Measurements from ENCODE around the gene GPR150. TPM values are rescaled to one million over a fixed set of nuclear protein-coding genes. Genes with fewer than 3 reads are reported as not detected.

The GPR150 gene
- total and polyA plus RNA-seq, 10 of the 15 experiments (the other 5 are each of a cell fraction or from before 2014, with no cell fraction given), result 0.08 to 1.1 (median 0.37) TPM; not detected in 1

DNA sequence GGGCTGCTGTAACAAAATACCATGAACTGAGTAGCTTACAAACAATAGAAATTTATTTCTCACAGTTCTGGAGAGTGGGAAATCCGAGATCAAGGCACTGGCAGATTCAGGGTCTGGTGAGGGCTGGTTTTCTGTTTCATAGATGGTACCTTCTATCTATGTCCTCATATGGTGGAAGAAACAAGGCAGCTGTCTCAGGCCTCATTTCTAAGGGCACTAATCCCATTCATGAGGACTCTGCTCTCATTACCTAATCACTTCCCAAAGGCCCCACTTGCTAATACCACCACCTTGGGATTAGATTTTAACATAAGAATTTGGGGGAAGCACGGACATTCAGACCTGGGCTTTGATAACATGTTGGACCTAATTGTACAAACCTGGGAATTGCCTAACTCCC lies 40.2 kb downstream of the GPR150 start:
- Histone ChIP-seq H3K27me3 (replicated peaks in 1 of 2; ENCODE audit: control insufficient read depth in 2 of 2, insufficient read depth in 2 of 2, low read length in 1 of 2) (no peaks in the 10 kb centered on the region), H3K27ac (ENCODE audit: control insufficient read depth, insufficient read depth) (no peak overlapping the region), H3K4me3 (no peak overlapping the region), H4K20me1 (ENCODE audit: control insufficient read depth, insufficient read depth) (no peaks in the 10 kb centered on the region), H3K4me2 (ENCODE audit: control insufficient read depth, insufficient read depth) (no peak overlapping the region), H3K9me3 (replicated peaks; ENCODE audit: control insufficient read depth, insufficient read depth, low read length) (no peaks in the 10 kb centered on the region), H3K79me2 (ENCODE audit: control insufficient read depth, insufficient read depth, low read length) (no peaks in the 10 kb centered on the region), H3K36me3 (ENCODE audit: control insufficient read depth in 2 of 2, insufficient read depth in 2 of 2, low read length in 1 of 2) (no peaks in the 10 kb centered on the region), H3K4me1 (ENCODE audit: control insufficient read depth, insufficient read depth, low read length) (no peaks in the 10 kb centered on the region), H2AFZ (ENCODE audit: control insufficient read depth, low read depth, low read length) (no peak overlapping the region), H3K9ac (ENCODE audit: control insufficient read depth, insufficient read depth, low read length) (no peak overlapping the region)
- ChIA-PET SMC1A (ENCODE audit: uncharacterized antibody, unreplicated experiment) (interaction anchor here (1.0 to 2.2 kb wide), 4 partner anchors 12 to 181 kb away, joined by 3 to 8 read pairs (median 4); no protein-coding TSS in a partner anchor), CTCF (interaction anchor here (0.6 to 2.4 kb wide), 5 partner anchors 8 to 186 kb away, joined by 3 to 7 read pairs (median 3); no protein-coding TSS in a partner anchor), POLR2A (interaction anchor here (0.7 kb wide), 1 partner anchor 14 kb away, joined by 4 read pairs; the partner anchor contains the start of gene RFESD), RAD21 (ENCODE audit: unreplicated experiment) (no interaction called here)
- intact Hi-C loops (cut with micrococcal nuclease; ENCODE audit: unreplicated experiment) (no loop called here), in situ Hi-C loops (cut with MboI) (loop anchor here (5.0 kb wide), 1 partner anchor 187 kb away; no protein-coding TSS in a partner anchor)
- TF ChIP-seq HCFC1 (IDR thresholded peaks at IDR 0.05; ENCODE audit: low read length) (no peak), KDM1A (IDR thresholded peaks at IDR 0.05; ENCODE audit: borderline replicate concordance) (no peak), HDAC2 (IDR thresholded peaks at IDR 0.05) (no peak), PAX8 (IDR thresholded peaks at IDR 0.05) (no peak), SMC3 (IDR thresholded peaks at IDR 0.05; ENCODE audit: borderline replicate concordance, low read length) (no peak), ZNF274 (IDR thresholded peaks at IDR 0.05; ENCODE audit: insufficient read depth, insufficient read length) (no peak), SMARCA5 (IDR thresholded peaks at IDR 0.05) (no peak), MXI1 (IDR thresholded peaks at IDR 0.05; ENCODE audit: low read depth, low read length) (no peak), KLF5 (IDR thresholded peaks at IDR 0.05; ENCODE audit: partially characterized antibody) (no peak), RAD21 (IDR thresholded peaks at IDR 0.05; ENCODE audit: insufficient read depth, low read depth, low read length) (no peak), RBBP5 (conservative IDR thresholded peaks at IDR 0.05) (no peak)
- TF ChIP-seq, protein P1, sequence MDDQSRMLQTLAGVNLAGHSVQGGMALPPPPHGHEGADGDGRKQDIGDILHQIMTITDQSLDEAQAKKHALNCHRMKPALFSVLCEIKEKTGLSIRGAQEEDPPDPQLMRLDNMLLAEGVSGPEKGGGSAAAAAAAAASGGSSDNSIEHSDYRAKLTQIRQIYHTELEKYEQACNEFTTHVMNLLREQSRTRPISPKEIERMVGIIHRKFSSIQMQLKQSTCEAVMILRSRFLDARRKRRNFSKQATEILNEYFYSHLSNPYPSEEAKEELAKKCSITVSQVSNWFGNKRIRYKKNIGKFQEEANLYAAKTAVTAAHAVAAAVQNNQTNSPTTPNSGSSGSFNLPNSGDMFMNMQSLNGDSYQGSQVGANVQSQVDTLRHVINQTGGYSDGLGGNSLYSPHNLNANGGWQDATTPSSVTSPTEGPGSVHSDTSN (IDR thresholded peaks at IDR 0.05; ENCODE audit: insufficient replicate concordance, low read depth, low read length), result no peak
- TF ChIP-seq, protein P2, sequence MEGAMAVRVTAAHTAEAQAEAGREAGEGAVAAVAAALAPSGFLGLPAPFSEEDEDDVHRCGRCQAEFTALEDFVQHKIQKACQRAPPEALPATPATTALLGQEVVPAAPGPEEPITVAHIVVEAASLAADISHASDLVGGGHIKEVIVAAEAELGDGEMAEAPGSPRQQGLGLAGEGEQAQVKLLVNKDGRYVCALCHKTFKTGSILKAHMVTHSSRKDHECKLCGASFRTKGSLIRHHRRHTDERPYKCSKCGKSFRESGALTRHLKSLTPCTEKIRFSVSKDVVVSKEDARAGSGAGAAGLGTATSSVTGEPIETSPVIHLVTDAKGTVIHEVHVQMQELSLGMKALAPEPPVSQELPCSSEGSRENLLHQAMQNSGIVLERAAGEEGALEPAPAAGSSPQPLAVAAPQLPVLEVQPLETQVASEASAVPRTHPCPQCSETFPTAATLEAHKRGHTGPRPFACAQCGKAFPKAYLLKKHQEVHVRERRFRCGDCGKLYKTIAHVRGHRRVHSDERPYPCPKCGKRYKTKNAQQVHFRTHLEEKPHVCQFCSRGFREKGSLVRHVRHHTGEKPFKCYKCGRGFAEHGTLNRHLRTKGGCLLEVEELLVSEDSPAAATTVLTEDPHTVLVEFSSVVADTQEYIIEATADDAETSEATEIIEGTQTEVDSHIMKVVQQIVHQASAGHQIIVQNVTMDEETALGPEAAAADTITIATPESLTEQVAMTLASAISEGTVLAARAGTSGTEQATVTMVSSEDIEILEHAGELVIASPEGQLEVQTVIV (IDR thresholded peaks at IDR 0.05; ENCODE audit: borderline replicate concordance, partially characterized antibody), result no peak
- TF ChIP-seq, protein P3, sequence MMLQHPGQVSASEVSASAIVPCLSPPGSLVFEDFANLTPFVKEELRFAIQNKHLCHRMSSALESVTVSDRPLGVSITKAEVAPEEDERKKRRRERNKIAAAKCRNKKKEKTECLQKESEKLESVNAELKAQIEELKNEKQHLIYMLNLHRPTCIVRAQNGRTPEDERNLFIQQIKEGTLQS (IDR thresholded peaks at IDR 0.05; ENCODE audit: borderline replicate concordance, extremely low read depth, low read depth, low read length), result no peak
- DNase-seq (ENCODE audit: low read depth, low spot score), result no peak
- no peak for FAIRE-seq
- WGBS (ENCODE audit: insufficient coverage, insufficient replicate concordance, low lambda C conversion rate, missing lambda C conversion rate), result 86% methylated on average over 2 of the region's 2 CpGs
- ATAC-seq, result no peak
- BruUV-seq (replicated peaks), result no TSS peak

Data from GM12878 (cell line).